Measurements from ENCODE around the gene ADH7.

- TF ChIP-seq CTCF (IDR thresholded peaks at IDR 0.05) (no peak), POLR2A (IDR thresholded peaks at IDR 0.05) (no peak)
Measured at GRCh38 chr4:99457270-99457669, 22.1 kb upstream of the ADH7 start.

All from heart left ventricle (tissue), 13 donors.